Stimulated activated CD4-positive, alpha-beta T cell treated with anti-CD3 and anti-CD28 coated beads, Interleukin-1b, Interleukin-23, amount 100 ng/mL, for 24 hours (primary cell): ENCODE measurements around the gene ACE.
"Not testable (repeated sequence)": the region's sequence is repeated elsewhere in the genome, so short reads cannot be mapped to it uniquely, and the experiment has no call there.

Experiments
- DNase-seq, 4 experiments: peaks; one replicate each; pipeline ENCODE4 v3.0.0-alpha.2; 2020; ENCODE audit warnings: low read depth in 4 of 4, low spot score in 1 of 4

The ACE gene

DNA sequence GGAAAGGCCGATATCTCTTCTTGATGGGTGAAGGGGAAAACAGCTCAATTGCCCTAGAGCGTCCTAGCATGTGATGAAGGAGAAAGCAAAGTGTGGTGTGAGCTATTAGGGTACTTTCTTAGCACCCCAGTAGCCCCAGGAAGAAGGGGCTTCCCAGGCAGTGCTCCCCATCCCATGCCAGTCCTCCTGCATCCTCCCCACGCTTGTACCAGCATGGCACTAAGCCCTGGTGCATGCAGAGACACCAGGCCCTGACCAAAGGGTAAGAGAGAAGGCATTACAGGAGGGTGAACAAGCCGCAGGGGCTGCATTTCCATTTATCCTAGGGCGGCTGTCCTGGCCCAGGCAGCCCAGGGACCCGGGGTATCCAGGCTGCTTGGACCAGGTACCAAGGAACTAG lies 33.8 kb upstream of the ACE start:
- DNase-seq = no peak

DNA sequence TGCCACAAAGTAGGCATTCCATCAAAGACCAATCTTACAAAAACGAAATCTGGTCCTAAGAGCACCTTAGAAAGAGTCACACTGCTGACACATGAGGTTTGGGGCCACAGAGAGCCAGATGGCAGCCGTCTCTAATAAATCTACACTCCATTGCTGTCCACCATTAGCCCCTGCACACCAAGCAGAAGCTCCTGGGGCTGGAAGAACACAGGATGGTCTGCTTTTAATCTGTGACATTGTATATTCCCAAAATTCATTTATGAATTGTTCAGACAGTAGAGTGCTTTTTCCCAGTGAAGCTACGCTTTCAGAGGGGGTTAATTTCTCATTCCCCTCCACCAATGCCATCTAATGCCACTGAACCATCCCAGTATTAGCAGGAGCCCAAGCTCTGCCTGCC lies 32.4 kb upstream of the ACE start:
- DNase-seq = no peak

DNA sequence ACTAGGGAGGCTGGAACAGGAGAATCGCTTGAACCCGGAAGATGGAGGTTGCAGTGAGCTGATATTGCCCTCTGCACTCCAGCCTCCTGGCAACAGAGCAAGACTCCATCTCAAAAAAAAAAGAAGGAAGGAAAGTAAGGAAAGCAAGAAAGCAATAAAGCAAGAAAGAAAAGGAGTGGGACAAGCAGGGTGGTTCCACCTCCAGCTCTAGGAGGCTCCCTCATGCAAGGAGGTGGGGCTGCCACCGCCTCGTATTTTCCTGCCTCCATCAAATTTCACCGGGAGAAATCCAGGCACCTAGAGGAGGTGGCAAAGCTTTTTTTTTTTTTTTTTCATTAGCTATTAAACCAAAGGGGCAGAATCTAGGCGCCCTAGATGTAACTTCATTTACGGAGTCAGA lies 31.8 kb upstream of the ACE start:
- no peak for DNase-seq

DNA sequence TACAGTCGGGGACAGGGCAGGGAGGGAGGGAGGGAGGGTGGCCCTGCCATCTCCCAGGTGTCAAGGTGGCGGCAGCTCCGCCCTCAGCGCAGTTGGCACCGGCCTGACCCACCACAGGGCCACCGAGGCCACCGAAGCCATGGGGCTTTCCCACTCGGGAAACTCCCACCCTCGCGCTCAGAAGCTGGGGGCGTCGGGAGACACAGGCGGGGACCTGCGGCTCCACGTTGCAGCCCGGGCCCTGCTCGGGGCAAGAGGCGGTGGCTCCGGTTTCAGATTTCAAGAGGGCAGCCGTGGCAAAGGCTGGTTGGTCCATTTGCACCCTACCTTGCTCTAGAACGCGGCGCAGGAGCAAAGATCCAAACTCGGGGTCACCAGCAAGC lies 31.3 kb upstream of the ACE start:
- peak in 1 of 4 experiments; percentile 23 for DNase-seq

DNA sequence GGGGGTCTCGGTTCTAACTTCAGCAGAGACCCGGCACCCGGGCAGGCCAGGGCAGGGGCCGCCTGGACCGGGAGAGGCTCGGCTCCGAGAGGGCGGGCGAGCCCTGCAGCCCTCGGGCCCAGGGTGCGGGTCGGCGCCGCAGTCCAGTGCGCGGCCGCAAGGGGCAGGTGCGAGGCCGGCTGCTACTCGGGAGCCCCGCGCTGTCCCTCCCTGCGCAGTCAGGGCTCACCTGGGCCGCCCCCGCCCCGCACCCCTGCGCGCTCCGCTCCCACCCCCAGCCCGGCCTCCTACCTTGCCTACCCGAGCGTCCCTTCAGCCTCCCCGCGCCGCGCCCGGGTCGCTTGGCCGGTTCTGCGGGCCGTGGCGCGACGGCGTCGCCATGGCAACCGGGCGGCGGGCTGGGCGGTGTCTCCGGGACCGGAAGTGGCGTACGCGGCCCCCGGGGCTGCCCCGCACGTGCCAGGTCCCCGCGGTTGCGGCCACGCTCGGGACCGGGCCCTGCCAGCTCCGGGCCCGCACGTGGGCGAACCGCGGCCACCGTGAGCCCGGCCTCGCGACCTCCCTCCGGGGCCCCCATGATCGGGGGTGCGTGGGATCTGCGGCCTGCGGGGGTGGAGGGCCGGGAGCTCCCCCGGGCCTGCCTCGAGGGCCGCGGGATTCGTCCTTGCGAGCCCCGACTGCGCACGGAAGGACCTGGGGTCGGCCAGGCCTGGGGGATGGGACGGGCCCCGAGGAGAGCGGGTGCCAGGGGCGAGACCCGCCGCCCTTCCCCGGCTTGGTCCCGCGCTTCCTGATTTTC lies 30.7 kb upstream of the ACE start, which contains the start of gene CYB561:
Gene CYB561, minus strand, starts transcription at position 353 of the 799 bp plus-strand sequence. CDS start 8,759 bp downstream, outside the sequence.
- peak; percentile 45 to 62 (median 55) for DNase-seq

DNA sequence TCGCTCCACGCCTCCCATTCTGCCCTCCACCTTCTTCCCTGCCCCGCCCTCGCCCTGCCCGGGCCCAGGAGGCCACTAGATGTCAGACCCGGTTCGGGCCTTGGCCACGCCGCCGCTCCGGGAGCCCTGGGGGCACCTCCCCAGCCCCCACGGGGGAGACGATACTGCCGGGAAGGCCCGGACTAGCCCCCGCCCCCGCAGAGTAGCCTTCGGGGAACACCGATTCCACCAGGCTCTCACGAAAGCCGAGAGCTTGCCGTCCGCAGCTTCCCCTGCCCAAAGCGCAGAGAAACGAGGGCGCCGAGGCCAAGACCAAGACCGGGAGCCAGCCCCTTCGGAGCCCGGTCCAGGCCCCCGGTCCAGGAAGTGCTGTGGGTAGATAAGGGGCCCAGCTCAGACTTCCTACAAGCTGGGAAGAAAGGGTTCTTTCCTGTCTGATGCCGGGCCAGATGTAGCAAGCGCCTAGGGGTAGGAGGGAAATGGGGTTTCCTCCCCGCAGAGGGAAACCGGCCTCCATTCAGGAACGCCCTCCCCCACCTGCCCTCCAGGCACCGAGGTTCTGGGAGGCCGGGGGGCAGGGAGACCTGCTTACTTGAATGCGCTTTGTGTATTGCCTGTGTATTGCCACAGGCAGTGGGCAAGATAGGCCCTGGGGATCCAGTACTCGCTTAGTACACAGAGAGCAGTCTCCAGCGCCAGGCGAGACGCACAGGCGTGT lies 29.9 kb upstream of the ACE start:
- peak; percentile 13 to 36 (median 24) for DNase-seq

DNA sequence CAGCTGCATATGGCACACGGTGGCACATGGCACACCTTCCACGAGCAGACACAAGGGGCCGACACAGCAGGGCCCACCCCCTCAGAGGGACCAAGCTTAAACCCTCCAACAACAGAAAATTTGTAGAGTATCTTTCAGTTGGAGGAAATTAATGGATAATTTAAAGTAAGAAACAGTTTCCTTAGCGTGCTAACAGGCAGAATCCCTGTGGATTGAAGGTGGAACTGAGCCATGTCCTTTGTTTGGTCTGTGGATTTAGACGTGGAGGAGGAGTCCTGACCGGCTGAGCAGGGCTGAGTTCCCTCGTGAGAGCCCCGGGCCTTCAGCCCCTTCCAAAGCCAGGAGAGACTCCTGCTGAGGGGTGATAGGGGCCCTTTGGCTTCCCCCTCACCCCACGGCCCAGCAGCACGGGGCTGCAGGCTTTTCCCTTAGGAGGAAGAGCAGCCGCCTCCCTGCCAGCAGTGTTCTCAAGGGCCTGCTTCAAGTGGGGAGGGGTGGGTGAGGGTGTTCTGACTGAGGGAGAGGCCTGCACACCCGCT lies 29.3 kb upstream of the ACE start:
- DNase-seq = no peak

DNA sequence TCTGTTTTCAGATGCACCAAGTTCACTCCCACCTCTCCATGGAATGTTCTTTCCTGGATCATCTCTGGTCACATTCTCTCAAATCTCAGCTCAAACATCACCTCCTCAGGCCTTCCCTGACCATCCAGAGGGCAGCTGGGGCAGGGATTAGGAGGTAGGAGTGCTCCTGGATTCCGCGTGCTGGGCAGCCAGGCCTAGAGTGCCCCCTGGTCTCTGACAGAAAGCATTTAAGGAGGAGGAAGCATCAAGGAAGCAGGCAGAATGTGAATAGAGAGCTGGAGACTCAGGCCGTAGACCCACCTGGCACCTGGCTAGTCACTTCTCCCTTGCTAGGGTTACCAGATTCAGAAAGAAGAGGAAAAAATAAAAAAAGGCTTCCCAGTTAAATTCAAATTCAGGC lies 28.2 kb upstream of the ACE start:
- DNase-seq = no peak

DNA sequence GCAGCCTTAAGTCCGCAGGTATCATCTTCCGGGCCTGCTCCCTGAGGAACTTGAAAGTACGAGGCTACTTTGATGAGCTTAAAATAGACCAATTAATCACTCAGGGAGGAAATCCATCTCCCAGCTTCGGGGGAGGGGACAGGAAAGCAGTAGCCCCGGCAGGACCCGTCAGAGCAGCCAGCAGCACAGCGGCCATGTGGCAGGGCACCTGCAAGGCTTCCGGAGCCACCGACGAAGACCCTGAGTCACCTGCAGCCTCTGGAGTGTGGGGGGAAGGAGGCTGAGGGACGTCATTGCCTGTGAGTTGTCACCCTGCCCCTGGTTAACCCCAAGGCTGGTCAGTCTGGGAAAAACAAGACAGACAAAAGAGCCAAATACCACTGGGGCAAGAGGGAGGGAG lies 26.3 kb upstream of the ACE start:
- no peak for DNase-seq

DNA sequence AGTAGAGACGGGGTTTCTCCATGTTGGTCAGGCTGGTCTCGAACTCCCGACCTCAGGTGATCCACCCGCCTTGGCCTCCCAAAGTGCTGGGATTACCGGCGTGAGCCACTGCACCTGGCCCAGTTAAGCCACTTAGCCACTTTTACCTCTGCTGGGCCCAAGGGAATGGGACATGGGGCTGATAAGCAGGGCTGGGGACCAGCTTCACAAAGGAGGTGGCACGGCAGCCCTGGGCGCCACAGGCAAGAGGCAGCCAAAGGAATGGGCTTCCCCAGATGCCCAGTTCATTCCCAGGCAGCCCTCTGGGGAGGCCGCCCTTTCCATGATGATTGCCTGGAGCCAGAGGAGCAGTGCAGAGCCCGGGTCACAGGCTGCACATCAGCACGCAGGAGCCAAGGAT lies 25.7 kb upstream of the ACE start:
- no peak for DNase-seq

DNA sequence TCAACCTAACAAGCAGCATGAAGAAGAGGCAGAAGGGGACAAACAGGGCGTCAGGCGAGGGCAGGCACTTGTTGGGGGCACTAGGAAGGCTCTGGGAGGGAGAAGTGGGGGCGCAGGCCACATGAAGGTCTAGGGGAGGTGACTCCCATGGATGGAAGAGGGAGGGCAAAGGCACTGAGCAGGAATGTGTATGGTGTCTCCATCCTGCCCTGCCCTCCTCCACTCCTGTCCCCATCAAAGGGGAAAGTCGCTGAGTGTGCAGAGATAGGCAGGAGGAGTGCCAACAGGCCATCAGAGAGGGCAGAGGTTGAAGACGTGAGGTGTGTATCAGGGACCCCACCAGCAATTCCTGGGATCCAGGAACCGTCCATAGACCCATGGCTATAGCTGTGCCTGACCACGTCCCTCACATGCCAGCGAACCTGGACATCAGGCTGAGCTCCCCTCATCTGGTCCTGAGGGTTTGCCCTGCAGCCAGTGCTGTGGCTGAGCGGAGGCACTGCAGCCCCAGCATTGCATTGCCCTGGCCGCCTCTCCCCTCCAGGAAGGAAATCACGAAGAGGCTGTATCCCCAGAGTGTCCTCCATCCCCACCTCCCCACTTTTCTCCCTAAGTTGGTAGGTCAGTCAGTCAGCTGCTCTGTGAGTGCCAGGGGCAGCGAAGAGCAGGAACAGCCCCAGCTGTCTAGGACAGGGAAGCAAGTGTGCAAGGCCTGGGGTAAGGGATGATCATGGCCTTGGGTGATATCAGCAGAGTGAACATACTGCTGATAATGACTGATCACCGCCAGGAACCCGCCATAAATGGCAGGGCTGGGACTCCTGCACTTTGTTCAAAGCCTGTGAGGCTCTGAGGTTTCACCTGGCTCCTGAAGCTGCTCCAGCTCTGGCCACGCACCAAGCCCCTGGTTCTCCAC lies 24.6 kb upstream of the ACE start:
- no peak for DNase-seq

DNA sequence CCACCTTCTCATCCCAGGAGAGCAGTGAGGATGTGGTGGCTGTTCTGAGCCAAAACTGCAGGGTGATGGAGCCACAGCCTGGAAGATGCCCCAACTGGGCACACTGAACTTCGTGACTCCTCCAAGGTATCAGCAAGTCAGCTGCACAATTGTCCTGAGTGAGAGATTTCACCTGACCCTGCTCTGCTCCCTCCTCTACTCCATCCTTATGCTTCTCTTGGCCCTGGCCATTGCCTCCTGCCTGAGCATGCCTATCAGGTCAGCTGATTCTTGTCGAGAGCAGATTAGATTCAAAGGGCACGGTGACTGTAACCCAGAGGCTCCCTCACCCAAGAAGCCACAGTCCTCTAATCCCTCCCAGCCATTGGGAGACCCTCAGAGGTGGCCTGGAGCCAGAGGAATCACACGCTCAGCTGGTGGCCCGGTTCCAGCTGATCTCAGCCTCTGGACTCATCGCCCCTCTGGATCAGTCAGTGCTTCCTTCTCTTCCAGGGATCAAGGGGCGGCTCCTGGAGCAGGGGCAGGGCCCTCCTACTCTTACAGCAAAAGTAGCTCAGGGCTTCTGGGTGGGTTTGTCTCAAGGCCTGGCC lies 23.8 kb upstream of the ACE start:
- no peak for DNase-seq

DNA sequence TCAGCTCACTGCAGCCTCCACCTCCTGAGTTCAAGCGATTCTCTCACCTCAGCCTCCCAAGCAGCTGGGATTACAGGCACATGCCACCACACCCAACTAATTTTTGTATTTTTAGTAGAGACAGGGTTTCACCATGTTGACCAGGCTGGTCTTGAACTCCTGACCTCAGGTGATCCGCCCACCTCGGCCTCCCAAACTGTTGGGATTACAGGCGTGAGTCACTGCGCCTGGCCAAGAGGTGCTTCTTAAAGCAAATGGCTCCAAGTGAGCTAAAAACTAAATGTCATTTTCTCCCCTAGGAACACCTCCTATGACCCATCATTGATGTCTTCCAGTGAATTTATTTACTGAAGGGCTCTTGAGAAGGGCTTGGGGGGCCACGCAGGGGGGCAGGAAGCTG lies 22.5 kb upstream of the ACE start:
- not testable (repeated sequence) for DNase-seq

DNA sequence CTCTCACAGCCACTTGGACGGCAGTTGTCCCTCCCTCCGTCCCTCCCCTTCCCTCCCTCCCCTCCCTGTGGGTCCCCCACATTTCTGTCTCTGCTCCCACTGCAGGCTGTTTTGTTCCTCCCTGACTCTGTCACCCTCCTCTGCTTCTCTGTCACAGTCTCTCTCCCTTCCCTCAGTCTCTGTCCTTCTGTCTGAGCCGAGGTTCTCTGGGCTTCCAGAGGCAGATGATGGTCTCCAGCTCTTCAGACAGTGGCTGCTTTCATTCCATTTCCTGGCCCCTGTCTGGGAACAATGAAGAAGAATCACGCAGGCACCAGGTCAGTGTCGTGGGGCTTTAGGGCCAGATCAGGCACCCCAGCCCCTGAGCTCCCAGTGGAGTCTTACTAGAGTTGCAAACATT lies 21.9 kb upstream of the ACE start:
- no peak for DNase-seq

DNA sequence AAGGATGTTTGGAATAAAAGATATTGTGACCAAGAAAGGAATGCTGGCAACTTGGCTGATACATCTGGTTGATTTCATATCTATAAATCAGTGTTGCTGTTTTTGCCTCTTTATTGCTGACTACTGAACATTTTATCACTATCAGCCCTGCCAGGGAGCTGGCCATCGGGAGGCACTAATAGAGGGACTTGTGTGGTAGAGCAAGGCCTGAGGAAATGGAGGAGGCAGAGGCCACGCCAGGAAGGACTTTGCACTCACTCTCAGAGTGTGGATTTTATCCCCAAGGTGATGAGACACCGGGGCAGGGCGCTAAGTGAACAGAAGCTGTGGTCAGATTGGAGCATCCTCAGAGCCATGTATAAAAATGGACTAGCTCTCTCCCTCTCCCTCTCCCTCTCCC lies 21.4 kb upstream of the ACE start:
- no peak for DNase-seq

DNA sequence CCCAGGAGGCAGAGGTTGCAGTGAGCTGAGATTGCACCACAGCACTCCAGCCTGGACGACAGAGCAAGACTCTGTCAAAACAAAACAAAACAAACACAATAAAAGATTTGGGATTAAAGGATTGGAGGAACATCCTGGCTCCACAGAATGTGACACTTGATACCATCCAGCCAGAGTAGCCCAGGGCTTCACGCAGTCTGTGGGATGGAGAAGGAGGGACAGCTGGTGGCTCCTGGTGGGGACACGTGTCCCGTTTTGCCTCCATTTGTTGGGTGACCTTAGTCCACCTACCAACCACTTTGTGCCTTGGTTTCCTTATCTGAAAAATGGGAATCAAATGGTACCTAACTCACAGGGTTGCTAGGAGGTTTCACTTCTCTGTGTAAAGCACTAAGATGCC lies 18.4 kb upstream of the ACE start:
- DNase-seq = no peak

DNA sequence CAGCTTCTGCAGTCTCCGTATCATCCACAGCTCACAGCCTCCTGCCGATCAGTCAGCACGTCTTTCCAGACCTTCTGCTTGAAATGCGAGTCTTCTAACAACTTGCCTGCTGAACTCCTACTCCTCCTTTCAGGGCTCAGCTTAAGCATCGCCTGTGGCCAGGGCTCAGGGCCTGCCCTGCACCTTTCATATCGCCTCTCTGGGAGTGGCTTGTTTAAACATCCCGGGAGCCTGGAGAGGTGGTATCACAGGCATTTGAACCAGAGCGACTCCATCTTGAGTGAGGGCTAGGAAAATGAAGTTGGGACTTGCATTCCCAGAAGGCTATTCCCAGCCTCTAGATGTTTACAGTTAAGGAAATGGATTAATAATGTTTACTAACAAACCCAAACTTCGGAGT lies 16.8 kb upstream of the ACE start:
- DNase-seq = no peak

DNA sequence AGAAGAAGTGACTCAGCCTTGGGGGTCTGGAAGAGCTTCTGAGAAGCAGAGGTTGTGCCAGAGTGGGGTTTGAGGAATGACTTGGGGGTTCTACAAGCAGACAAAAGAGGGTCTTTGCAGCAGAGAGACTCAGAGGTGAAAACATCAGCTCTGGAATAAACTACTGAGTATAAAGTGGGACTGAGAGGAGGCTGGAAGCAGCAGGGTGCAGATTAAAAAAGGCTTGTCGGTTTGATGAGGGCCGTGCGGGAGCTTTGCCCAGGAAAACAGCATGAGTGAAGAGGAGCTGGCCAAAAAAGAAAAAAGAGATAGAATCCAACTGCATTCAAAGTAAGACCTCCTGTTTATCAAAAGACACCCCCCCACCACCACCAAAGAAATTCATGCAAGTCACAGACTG lies 13.1 kb upstream of the ACE start:
- DNase-seq = no peak

DNA sequence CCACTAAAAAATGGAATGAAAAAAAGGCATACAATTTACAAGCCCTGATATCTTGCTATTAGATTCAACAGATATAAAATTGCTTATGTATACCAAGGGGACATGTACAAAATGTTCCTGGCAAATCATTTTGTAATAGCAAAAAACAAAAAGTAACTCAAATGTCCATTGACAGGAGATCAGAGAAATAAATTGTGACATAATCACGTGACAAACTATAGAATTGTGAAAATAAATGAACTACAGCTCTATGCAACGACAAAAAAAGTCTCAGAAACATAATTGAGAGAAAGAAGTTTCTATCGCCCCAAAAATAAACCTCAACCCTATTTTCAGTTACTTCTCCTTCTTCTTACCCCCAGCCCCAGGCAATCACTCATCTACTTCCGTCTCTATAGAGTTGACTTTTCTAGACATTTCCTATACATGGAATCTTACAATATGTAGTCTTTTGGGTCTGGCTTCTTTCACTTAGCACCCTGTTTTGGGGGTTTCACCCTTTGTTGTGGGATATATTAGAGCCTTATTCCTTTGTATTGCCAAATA lies 12.1 kb upstream of the ACE start:
- no peak for DNase-seq

DNA sequence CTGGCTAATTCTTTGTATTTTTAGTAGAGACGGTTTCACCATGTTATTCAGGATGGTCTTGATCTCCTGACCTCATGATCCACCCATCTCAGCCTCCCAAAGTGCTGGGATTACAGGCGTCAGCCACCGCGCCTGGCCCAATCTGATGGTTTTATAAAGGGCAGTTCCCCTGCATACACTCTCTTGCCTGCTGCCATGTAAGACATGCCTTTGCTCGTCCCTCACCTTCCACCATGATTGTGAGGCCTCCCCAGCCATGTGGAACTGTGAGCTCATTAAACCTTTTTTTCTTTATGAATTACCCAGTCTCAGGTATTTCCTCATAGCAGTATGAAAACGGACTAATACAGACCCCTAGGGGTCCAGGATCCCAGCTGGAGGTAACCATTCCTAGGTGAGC lies 8.8 kb upstream of the ACE start:
- not testable (repeated sequence) for DNase-seq

DNA sequence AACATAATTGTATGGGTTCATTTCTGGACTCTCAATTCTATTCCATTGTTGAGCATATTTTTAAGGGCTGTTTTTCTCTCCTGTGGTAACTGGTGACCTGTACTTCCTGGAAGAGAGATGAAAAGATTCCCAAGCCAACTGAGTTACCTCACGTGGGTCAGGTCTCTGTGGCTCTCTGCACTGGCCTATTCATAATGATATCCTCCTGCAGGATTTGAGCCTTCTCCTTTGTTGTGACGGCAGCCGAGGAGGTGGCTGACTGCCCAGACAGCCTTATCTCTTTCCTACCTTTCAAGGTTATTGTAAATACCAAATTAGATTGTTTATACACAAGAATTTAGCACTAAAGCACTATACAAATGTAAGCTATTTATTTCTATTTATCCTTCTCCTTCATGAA lies 2.7 kb upstream of the ACE start:
- no peak for DNase-seq
